ENCODE measurements around the gene ANKRD33.

The ANKRD33 gene, protein sequence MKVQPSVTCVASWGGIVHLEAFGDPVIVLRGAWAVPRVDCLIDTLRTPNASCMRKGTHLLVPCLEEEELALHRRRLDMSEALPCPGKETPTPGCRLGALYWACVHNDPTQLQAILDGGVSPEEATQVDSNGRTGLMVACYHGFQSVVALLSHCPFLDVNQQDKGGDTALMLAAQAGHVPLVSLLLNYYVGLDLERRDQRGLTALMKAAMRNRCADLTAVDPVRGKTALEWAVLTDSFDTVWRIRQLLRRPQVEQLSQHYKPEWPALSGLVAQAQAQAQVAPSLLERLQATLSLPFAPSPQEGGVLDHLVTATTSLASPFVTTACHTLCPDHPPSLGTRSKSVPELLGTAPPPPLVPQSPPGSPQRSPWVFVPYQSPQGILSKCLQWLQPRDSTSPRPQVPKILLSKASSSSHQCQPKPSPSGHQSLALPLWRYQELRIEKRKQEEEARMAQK

GRCh38 chr12:51887476-51888315 lies at the start of gene ANKRD33:
Gene ANKRD33, plus strand, starts transcription at chr12:51888103. Its CDS starts 84 bp downstream, at chr12:51888187.
- no peak within 1 kb of the TSS for H3K4me3 ChIP-seq (ENCODE audit: low read depth, low read length)
- TF ChIP-seq CTCF (IDR thresholded peaks at IDR 0.05; ENCODE audit: borderline replicate concordance, insufficient read depth, low read depth, low read length) = no peak

- H3K4me3 ChIP-seq (ENCODE audit: low read depth, low read length) = no peak overlapping the region
- no peak for TF ChIP-seq CTCF (IDR thresholded peaks at IDR 0.05; ENCODE audit: borderline replicate concordance, insufficient read depth, low read depth, low read length)
These were observed 49.1 kb upstream of the ANKRD33 start for GRCh38 chr12:51838762-51839161.

- no peak for TF ChIP-seq CTCF (IDR thresholded peaks at IDR 0.05; ENCODE audit: borderline replicate concordance, insufficient read depth, low read depth, low read length)
- no peak overlapping the region for H3K4me3 ChIP-seq (ENCODE audit: low read depth, low read length)
These were observed 48.5 kb upstream of the ANKRD33 start for GRCh38 chr12:51839310-51839947.

DNA sequence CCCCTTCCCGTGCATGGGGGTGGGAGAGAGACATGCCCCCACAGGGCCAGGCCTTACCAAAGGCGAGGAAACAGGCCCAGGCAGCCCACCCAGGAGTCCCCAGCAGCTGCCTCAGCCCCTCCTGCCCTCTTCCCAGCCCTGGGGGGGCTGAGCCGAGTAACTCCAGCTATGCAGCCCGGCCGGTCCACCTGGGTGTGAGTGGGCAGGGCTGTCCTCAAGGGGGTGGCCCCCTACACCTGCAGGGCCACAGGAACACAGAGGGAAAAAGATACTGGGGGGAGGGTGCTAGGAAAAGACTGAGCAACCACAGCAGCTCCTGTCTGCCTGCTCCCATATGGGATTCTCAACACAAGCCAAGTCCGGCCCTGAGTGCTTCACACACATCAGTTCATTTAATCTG lies 46.9 kb upstream of the ANKRD33 start:
- no peak overlapping the region for H3K4me3 ChIP-seq (ENCODE audit: low read depth, low read length)
- no peak for TF ChIP-seq CTCF (IDR thresholded peaks at IDR 0.05; ENCODE audit: borderline replicate concordance, insufficient read depth, low read depth, low read length)

GRCh38 chr12:51841727-51842126 lies 46.2 kb upstream of the ANKRD33 start:
- TF ChIP-seq CTCF (IDR thresholded peaks at IDR 0.05; ENCODE audit: borderline replicate concordance, insufficient read depth, low read depth, low read length) = no peak
- H3K4me3 ChIP-seq (ENCODE audit: low read depth, low read length) = no peak overlapping the region

GRCh38 chr12:51844854-51845253 lies 43.0 kb upstream of the ANKRD33 start:
- H3K4me3 ChIP-seq (ENCODE audit: low read depth, low read length) = no peak overlapping the region
- no peak for TF ChIP-seq CTCF (IDR thresholded peaks at IDR 0.05; ENCODE audit: borderline replicate concordance, insufficient read depth, low read depth, low read length)

All from GM12875 (cell line).